ENCODE measurements around the gene ABHD13.
A peak's percentile ranks its signal among the peaks of the same experiment; 100 is the strongest.
"Not testable (repeated sequence)": the region's sequence is repeated elsewhere in the genome, so short reads cannot be mapped to it uniquely, and the experiment has no call there.

ABHD13 gene

DNA sequence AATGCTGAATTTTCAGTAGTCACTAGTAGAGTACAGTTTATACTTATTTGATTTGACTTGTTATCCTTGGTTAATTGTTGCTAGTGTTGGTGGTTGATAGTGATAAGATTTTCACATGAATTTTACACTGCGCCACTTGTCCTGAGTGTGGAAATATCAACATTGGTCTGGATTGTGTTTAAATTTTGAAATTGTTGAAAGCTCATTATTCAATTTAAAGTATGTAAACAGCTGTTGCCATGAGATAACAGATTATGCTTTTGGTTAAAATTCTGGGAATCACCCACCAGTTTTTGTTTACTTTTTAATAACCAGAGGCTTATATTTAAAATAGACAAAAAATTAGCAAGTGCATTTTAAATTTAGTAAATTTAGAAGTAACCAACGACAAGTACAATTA is 39.1 kb downstream of the ABHD13 start:
- TF ChIP-seq, protein P1, sequence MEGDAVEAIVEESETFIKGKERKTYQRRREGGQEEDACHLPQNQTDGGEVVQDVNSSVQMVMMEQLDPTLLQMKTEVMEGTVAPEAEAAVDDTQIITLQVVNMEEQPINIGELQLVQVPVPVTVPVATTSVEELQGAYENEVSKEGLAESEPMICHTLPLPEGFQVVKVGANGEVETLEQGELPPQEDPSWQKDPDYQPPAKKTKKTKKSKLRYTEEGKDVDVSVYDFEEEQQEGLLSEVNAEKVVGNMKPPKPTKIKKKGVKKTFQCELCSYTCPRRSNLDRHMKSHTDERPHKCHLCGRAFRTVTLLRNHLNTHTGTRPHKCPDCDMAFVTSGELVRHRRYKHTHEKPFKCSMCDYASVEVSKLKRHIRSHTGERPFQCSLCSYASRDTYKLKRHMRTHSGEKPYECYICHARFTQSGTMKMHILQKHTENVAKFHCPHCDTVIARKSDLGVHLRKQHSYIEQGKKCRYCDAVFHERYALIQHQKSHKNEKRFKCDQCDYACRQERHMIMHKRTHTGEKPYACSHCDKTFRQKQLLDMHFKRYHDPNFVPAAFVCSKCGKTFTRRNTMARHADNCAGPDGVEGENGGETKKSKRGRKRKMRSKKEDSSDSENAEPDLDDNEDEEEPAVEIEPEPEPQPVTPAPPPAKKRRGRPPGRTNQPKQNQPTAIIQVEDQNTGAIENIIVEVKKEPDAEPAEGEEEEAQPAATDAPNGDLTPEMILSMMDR (IDR thresholded peaks at IDR 0.05; ENCODE audit: insufficient read depth, low read depth, low read length, missing control alignments), result no peak
- H3K4me3 ChIP-seq (ENCODE audit: low read length), result no peak overlapping the region
- no peak for DNase-seq (ENCODE audit: low read depth)

DNA sequence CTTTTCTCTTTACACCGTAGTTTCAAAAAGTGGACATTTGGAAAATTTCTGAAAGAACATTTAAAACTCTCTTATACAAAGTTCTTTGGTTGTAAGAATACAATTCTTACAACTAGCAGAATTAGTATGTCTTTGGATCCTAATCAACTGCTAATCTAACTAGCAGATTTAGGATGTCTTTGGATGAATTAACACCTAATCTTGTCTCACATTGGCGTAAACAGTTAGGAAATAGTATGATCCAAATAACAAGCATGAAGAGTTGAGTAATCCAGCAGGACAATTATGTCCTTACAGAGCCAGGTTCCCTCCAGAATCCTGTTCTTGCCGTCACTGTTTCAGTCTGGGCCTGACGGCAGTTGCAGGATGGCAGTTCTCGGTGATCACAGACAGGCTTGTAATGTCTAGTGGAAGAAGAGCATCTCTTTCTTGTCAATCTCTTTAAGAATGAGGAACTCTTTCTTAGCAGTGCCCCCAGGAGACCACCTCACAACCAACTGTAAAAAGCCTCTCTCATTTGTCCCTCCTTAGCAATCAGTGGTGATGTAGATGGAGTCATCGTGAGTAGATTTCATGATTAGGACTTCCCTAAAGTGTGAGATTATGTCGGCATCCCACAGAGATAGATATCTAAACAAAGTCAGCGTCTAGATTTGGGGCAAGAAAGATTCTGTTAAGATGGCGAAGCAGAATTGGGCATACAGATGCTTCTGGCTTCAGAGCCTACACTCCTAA is 45.6 kb downstream of the ABHD13 start:
- TF ChIP-seq, protein P1 (IDR thresholded peaks at IDR 0.05; ENCODE audit: insufficient read depth, low read depth, low read length, missing control alignments), result no peak
- no peak for DNase-seq (ENCODE audit: low read depth)
- no peak overlapping the region for H3K4me3 ChIP-seq (ENCODE audit: low read length)

DNA sequence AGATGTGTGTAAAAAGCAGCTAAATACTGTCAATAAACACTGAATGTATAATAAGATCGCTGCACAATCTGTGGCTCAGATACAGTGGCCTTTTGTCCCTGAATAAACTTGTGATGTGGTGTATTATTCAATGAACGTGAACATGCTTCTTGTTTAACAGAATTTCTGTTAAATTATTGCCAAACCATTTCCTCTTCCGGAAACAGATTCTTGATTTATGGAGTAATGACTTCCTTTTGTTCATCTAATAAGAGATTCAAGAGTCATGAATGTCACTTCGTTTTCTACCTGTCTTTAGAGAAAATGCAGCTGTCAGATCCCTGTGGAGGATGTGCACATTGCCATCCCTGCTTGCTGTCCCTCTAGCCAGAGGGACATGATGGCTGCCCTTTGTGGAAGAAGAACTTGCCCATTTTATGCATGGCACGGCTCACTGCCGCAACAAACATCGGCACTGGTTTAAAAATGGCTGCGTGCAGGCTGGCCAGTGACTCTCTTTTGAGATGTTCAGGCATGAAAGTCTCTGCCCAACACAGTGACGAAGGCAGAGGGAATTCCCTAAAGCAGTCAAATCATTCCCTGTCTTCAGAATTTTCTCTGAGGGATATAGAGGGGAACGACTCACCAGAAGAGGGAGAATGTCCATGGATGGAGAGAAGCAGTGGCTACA is 48.3 kb downstream of the ABHD13 start:
- TF ChIP-seq, protein P1 (IDR thresholded peaks at IDR 0.05; ENCODE audit: insufficient read depth, low read depth, low read length, missing control alignments), result no peak
- no peak overlapping the region for H3K4me3 ChIP-seq (ENCODE audit: low read length)

DNA sequence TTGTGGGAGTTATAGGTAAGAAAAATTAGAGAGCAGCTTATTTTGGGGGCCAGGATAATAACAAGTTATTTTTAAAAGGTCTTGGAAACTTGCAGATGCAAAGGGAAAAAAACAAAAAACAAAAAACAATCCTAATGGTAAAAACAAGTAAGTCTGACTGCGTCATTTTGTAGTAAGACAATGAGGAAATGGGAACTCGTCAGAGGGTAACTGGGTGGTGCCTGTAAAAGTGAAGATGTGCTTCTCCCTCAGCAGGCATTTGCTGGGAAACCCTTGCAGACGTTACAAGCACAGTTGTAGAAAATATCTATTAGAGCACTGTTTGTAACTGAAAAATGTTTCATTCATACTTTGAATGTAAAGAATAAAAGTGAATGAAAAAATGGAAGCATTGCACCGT is 49.2 kb downstream of the ABHD13 start:
- TF ChIP-seq, protein P1 (IDR thresholded peaks at IDR 0.05; ENCODE audit: insufficient read depth, low read depth, low read length, missing control alignments), result no peak
- no peak for DNase-seq (ENCODE audit: low read depth)

More for the DNA sequence above, 48.3 kb downstream of the ABHD13 start:
- DNase-seq (ENCODE audit: low read depth), result no peak

DNA sequence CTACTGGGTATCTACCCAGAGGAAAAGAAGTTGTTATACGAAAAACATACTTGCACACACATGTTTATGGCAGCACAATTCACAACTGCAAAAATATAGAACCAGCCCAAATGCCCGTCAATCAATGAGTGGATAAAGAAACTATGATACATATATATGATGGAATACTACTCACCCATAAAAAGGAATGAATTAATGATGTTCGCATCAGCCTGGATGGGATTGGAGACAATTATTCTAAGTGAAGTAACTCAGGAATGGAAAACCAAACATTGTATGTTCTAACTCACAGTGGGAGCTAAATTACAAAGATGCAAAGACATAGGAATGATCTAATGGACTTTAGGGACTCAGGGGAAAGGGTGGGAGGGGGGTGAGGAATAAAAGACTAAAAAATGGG is 49.7 kb downstream of the ABHD13 start:
- not testable (repeated sequence) for DNase-seq (ENCODE audit: low read depth)

More for the DNA sequence above, 49.2 kb downstream of the ABHD13 start:
- no peak overlapping the region for H3K4me3 ChIP-seq (ENCODE audit: low read length)

DNA sequence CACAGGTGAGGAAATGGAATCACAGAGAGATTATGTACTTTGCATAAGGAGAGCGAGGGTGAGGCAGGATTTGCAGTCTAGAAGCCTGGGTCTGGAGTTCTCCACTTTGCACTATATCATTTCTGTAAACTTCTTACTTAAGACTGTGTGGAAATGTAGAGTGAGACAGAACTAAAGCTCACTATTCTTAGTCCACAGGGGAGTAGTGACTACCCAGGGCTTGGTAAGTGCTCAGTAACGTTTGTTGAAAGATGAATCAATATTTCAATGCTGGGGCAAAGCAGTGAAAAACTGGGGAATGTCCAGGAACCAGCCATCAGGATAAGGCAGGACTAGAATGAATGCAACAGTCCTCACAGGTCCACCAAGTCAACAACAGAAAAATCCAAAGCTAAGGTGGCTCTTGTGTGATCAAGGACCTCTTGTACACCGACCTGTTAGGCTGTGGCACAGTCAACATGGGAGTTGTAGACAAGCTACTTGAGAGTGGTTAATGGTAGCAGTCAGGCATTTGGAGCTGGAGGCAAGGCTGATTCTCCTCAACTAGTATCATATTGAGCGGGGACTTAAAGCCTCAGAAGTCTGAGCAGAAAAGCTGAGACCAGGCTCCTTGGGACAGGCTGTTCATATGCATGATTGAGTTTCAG is 50.4 kb downstream of the ABHD13 start:
- no peak for DNase-seq (ENCODE audit: low read depth)
- TF ChIP-seq, protein P1 (IDR thresholded peaks at IDR 0.05; ENCODE audit: insufficient read depth, low read depth, low read length, missing control alignments), result no peak
- no peak overlapping the region for H3K4me3 ChIP-seq (ENCODE audit: low read length)

More for the DNA sequence above, 49.7 kb downstream of the ABHD13 start:
- not testable (repeated sequence) for H3K4me3 ChIP-seq (ENCODE audit: low read length)

DNA sequence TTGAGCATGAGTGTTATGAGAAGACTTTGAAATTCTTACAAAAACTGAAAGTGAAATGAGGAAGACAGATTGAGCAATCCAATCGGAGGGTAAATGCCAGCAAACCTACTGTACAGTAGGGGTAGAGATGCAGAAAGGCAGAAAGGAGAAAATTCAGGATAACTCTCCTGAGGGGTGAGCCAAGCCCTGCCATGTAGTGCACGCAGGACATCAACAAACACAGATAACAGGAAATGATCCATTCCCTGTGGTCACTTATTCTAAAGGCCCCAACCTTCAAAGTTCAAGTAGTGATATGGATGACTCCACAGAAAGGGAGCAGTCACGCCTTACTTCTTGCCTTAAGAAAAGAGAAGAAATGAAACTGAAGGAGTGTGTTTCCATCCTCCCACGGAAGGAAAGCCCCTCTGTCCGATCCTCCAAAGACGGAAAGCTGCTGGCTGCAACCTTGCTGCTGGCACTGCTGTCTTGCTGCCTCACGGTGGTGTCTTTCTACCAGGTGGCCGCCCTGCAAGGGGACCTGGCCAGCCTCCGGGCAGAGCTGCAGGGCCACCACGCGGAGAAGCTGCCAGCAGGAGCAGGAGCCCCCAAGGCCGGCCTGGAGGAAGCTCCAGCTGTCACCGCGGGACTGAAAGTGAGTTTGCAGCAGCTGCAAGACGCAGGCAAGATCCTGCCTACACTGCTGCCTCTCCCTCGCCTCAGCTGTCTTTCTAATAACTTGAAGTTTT is 51.6 kb downstream of the ABHD13 start, which contains the start of gene TNFSF13B:
TSS of gene TNFSF13B (plus strand) at position 118 of the 728 bp plus-strand sequence. CDS start at position 296, 178 bp downstream.
- no peak within 1 kb of the TSS for H3K4me3 ChIP-seq (ENCODE audit: low read length)
- TF ChIP-seq, protein P1 (IDR thresholded peaks at IDR 0.05; ENCODE audit: insufficient read depth, low read depth, low read length, missing control alignments), result no peak
- DNase-seq (ENCODE audit: low read depth), result peak; percentile 25
